Measurements from ENCODE around the gene CTDSPL. TPM values are rescaled to one million over a fixed set of nuclear protein-coding genes. Genes with fewer than 3 reads are reported as not detected.

Gene CTDSPL
- polyA plus RNA-seq, 1 of the 3 experiments (the other 2 are of a cell fraction) = 22.1 TPM

DNA sequence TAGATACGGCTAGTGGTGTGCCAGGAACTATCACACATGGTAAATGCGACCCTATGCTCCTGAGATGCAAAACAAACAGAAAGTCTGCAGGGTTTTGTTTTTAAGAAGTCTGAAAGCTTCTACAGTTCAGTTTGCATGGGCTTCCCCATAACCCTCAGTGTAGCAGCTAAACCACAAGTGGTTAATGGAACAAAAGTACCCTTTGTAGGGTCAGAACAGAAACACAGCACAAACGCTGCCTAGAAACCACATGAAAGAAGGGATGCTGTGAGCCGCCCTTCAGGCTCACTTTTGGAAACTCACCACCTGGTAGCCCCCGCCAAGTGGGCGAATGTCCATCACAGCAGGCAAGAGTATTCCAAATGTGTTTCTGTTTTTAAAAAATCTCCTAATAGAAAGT is 46.2 kb downstream of the CTDSPL start:
- Histone ChIP-seq H3K4me3 (ENCODE audit: low read depth in 2 of 2, low read length in 1 of 2) (no peak overlapping the region), H3K9me3 (no peaks in the 10 kb centered on the region), H2AFZ (ENCODE audit: low read depth) (no peak overlapping the region), H3F3A (replicated peaks; ENCODE audit: insufficient read depth) (peaks cover 19% of the 10 kb centered on the region), H3K9ac (no peak overlapping the region), H4K20me1 (ENCODE audit: insufficient read depth) (no peaks in the 10 kb centered on the region; the same call in 1 of the 2 replicates), H3K4me1 (ENCODE audit: control insufficient read depth in 1 of 2, insufficient read depth in 2 of 2, low read depth in 1 of 2, low read length in 1 of 2) (peaks cover 26 to 47% of the 10 kb centered on the region in 2 experiments), H3K79me2 (ENCODE audit: insufficient read depth) (peaks cover 45% of the 10 kb centered on the region; the same call in 1 of the 2 replicates), H3K4me2 (no peak overlapping the region), H3K27me3 (ENCODE audit: insufficient read depth) (no peaks in the 10 kb centered on the region), H3K27ac (ENCODE audit: low read depth in 2 of 2, low read length in 1 of 2) (no peak overlapping the region), H3K36me3 (replicated peaks in 1 of 2; ENCODE audit: control insufficient read depth in 1 of 2, insufficient read depth in 2 of 2, low read length in 1 of 2) (no peaks in the 10 kb centered on the region), H3K9me2 (no peaks in the 10 kb centered on the region)
- WGBS (ENCODE audit: low lambda C conversion rate) = 93% methylated on average over 6 of the region's 6 CpGs
- DNase-seq = no peak
- ChIA-PET POLR2A (no interaction called here), CTCF (interaction anchor here (1.0 kb wide), 1 partner anchor 59 kb away, joined by 3 read pairs; no protein-coding TSS in a partner anchor)
- TF ChIP-seq, protein P1, sequence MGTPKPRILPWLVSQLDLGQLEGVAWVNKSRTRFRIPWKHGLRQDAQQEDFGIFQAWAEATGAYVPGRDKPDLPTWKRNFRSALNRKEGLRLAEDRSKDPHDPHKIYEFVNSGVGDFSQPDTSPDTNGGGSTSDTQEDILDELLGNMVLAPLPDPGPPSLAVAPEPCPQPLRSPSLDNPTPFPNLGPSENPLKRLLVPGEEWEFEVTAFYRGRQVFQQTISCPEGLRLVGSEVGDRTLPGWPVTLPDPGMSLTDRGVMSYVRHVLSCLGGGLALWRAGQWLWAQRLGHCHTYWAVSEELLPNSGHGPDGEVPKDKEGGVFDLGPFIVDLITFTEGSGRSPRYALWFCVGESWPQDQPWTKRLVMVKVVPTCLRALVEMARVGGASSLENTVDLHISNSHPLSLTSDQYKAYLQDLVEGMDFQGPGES (IDR thresholded peaks at IDR 0.05; ENCODE audit: low read depth, low read length) = no peak
- TF ChIP-seq MXI1 (IDR thresholded peaks at IDR 0.05; ENCODE audit: low read depth, low read length) = no peak
- TF ChIP-seq, protein P2, sequence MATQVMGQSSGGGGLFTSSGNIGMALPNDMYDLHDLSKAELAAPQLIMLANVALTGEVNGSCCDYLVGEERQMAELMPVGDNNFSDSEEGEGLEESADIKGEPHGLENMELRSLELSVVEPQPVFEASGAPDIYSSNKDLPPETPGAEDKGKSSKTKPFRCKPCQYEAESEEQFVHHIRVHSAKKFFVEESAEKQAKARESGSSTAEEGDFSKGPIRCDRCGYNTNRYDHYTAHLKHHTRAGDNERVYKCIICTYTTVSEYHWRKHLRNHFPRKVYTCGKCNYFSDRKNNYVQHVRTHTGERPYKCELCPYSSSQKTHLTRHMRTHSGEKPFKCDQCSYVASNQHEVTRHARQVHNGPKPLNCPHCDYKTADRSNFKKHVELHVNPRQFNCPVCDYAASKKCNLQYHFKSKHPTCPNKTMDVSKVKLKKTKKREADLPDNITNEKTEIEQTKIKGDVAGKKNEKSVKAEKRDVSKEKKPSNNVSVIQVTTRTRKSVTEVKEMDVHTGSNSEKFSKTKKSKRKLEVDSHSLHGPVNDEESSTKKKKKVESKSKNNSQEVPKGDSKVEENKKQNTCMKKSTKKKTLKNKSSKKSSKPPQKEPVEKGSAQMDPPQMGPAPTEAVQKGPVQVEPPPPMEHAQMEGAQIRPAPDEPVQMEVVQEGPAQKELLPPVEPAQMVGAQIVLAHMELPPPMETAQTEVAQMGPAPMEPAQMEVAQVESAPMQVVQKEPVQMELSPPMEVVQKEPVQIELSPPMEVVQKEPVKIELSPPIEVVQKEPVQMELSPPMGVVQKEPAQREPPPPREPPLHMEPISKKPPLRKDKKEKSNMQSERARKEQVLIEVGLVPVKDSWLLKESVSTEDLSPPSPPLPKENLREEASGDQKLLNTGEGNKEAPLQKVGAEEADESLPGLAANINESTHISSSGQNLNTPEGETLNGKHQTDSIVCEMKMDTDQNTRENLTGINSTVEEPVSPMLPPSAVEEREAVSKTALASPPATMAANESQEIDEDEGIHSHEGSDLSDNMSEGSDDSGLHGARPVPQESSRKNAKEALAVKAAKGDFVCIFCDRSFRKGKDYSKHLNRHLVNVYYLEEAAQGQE (IDR thresholded peaks at IDR 0.05; ENCODE audit: low read depth, low read length) = no peak
- TF ChIP-seq ELF1 (IDR thresholded peaks at IDR 0.05) = no peak
- TF ChIP-seq MEF2A (IDR thresholded peaks at IDR 0.05; ENCODE audit: borderline replicate concordance, low read depth) = no peak
- no peak for TF ChIP-seq TEAD4 (IDR thresholded peaks at IDR 0.05; ENCODE audit: borderline replicate concordance, insufficient read depth)
- TF ChIP-seq NRF1 (IDR thresholded peaks at IDR 0.05; ENCODE audit: low read depth, low read length) = no peak
- TF ChIP-seq EP300 (IDR thresholded peaks at IDR 0.05; ENCODE audit: borderline replicate concordance in 1 of 2, low read depth in 1 of 2, low read length in 1 of 2) = no peak
- no peak for TF ChIP-seq RAD21 (IDR thresholded peaks at IDR 0.05; ENCODE audit: low read length)
- no peak for TF ChIP-seq CTCF (IDR thresholded peaks at IDR 0.05)
- TF ChIP-seq USF1 (IDR thresholded peaks at IDR 0.05; ENCODE audit: borderline replicate concordance, low read depth) = no peak
- TF ChIP-seq FOSL2 (IDR thresholded peaks at IDR 0.05; ENCODE audit: borderline replicate concordance, low read depth) = no peak
- no peak for TF ChIP-seq YY1 (IDR thresholded peaks at IDR 0.05; ENCODE audit: low read depth)
- TF ChIP-seq TAF1 (IDR thresholded peaks at IDR 0.05; ENCODE audit: borderline replicate concordance, low read depth, low read length) = no peak
- TF ChIP-seq, protein P3, sequence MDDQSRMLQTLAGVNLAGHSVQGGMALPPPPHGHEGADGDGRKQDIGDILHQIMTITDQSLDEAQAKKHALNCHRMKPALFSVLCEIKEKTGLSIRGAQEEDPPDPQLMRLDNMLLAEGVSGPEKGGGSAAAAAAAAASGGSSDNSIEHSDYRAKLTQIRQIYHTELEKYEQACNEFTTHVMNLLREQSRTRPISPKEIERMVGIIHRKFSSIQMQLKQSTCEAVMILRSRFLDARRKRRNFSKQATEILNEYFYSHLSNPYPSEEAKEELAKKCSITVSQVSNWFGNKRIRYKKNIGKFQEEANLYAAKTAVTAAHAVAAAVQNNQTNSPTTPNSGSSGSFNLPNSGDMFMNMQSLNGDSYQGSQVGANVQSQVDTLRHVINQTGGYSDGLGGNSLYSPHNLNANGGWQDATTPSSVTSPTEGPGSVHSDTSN (IDR thresholded peaks at IDR 0.05) = no peak
- no peak for TF ChIP-seq GABPA (IDR thresholded peaks at IDR 0.05; ENCODE audit: low read depth)
- TF ChIP-seq TCF12 (IDR thresholded peaks at IDR 0.05) = no peak

Measured in SK-N-SH (cell line).